Muscle of leg (tissue), 11 donors: ENCODE results near the gene MYL12B. TPM values are rescaled to one million over a fixed set of nuclear protein-coding genes. Genes with fewer than 3 reads are reported as not detected.
A peak's percentile ranks its signal among the peaks of the same experiment; 100 is the strongest.
"Not testable (repeated sequence)": the region's sequence is repeated elsewhere in the genome, so short reads cannot be mapped to it uniquely, and the experiment has no call there.

Experiments
- DNase-seq: peaks from one replicate; pipeline ENCODE4 v3.0.0; 2013
- H3K27ac ChIP-seq: one replicate; pipeline ENCODE4 v1.5.1; 2013; ENCODE audit warnings: mild to moderate bottlenecking, low read length, control low read depth
- H3K27me3 ChIP-seq: one replicate; pipeline ENCODE4 v1.6.1; 2013; ENCODE audit warnings: low read length; ENCODE audit not compliant: control insufficient read depth, insufficient read depth
- H3K36me3 ChIP-seq: one replicate; pipeline ENCODE4 v1.6.1; 2013; ENCODE audit warnings: low read length; ENCODE audit not compliant: control insufficient read depth, insufficient read depth
- H3K4me1 ChIP-seq: one replicate; pipeline ENCODE4 v1.6.1; 2013; ENCODE audit warnings: low read length; ENCODE audit not compliant: control insufficient read depth, insufficient read depth
- H3K4me3 ChIP-seq: one replicate; pipeline ENCODE4 v1.5.1; 2013; ENCODE audit warnings: low read length, control low read depth
- H3K9me3 ChIP-seq: replicated peaks from 2 replicates; pipeline ENCODE4 v1.6.1; 2013; ENCODE audit warnings: low read depth, low read length; ENCODE audit not compliant: control insufficient read depth
- WGBS: methylation state at CpG from one replicate; pipeline ENCODE4 v1.1.5; 2013; ENCODE audit warnings: missing lambda C conversion rate; ENCODE audit not compliant: insufficient coverage; 5-methylcytosine and 5-hydroxymethylcytosine counted together
- polyA plus RNA-seq, 8 donors: library from polyadenylated mRNA; unstranded; fragments of 120-200 nt; gene quantifications; one replicate each; pipeline versions ENCODE4 v1.2.1 to v1.2.3, GENCODE V29; 2013; ENCODE audit warnings: inconsistent platforms in 1 of 8, low replicate concordance in 1 of 8; ENCODE audit not compliant: insufficient read length in 8 of 8, insufficient read depth in 1 of 8
- total RNA-seq: library from RNA; stranded (reverse); fragments of 120-200 nt; gene quantifications from one replicate; pipeline ENCODE4 v1.2.4, GENCODE V29; 2013

MYL12B gene
- total and polyA plus RNA-seq, 9 donors, result 209 to 315 (median 233) TPM

GRCh38 chr18:3219241-3219630, 42.7 kb upstream of the MYL12B start:
- peak overlapping the region; percentile 45 for H3K4me3 ChIP-seq
- peaks cover 14% of the 10 kb centered on the region for H3K4me1 ChIP-seq
- H3K36me3 ChIP-seq, result peaks cover 12% of the 10 kb centered on the region
- H3K27ac ChIP-seq, result peak overlapping the region; percentile 78
- DNase-seq, result peak; percentile 36
- WGBS, result 36% methylated on average over 2 of the region's 8 CpGs
- H3K27me3 ChIP-seq, result no peaks in the 10 kb centered on the region
- H3K9me3 ChIP-seq, result no peaks in the 10 kb centered on the region

GRCh38 chr18:3219631-3220335, 42.1 kb upstream of the MYL12B start, which contains the start of gene MYOM1:
Gene MYOM1, minus strand, starts transcription at chr18:3219968. Its CDS starts 4,745 bp downstream, at chr18:3215223.
- Histone ChIP-seq H3K4me1 (peaks cover 12% of the 10 kb centered on the region), H3K27ac (peak within 1 kb of the TSS; percentile 78), H3K9me3 (no peaks in the 10 kb centered on the region), H3K27me3 (no peaks in the 10 kb centered on the region), H3K36me3 (peaks cover 6% of the 10 kb centered on the region), H3K4me3 (peak within 1 kb of the TSS; percentile 45)
- DNase-seq, result peak; percentile 79
- 45% methylated on average over 5 of the region's 9 CpGs for WGBS

GRCh38 chr18:3220868-3221267, 41.1 kb upstream of the MYL12B start:
- H3K36me3 ChIP-seq, H3K27ac ChIP-seq, DNase-seq, H3K27me3 ChIP-seq, H3K9me3 ChIP-seq, H3K4me3 ChIP-seq: not testable (repeated sequence)
- WGBS, result no CpG with 5 or more reads among the region's 4 CpGs
- H3K4me1 ChIP-seq, result peaks cover 11% of the 10 kb centered on the region

GRCh38 chr18:3221496-3221895, 40.4 kb upstream of the MYL12B start:
- H3K9me3 ChIP-seq, result no peaks in the 10 kb centered on the region
- H3K27ac ChIP-seq, result no peak overlapping the region
- H3K36me3 ChIP-seq, result peaks cover 2% of the 10 kb centered on the region
- 90% methylated on average over 2 of the region's 6 CpGs for WGBS
- DNase-seq, result no peak
- no peak overlapping the region for H3K4me3 ChIP-seq
- H3K4me1 ChIP-seq, result peaks cover 8% of the 10 kb centered on the region
- H3K27me3 ChIP-seq, result no peaks in the 10 kb centered on the region

GRCh38 chr18:3223356-3223755, 38.6 kb upstream of the MYL12B start:
- Histone ChIP-seq H3K4me1 (peaks cover 2% of the 10 kb centered on the region), H3K27ac (no peak overlapping the region), H3K27me3 (no peaks in the 10 kb centered on the region), H3K36me3 (no peaks in the 10 kb centered on the region), H3K9me3 (no peaks in the 10 kb centered on the region), H3K4me3 (no peak overlapping the region)
- no CpG with 5 or more reads among the region's 1 CpG for WGBS
- DNase-seq, result no peak

DNA sequence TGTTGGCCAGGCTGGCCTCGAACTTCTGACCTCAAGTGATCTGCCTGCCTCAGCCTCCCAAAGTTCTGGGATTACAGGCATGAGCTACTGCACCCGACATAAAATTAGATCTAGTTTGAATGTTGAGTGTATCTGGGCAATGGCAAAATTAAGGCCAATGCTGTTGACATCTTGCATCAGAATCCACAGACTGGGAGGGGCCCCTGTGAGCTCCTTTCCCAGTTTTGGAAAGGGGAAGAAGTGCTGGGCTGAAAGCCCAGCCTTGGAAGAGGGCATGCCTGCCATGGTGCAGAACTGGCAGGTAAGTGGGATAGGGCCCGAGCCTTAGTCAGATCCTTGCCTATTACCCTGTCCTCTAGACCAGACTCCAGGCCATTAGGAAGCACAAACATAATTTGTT, 37.7 kb upstream of the MYL12B start:
- Histone ChIP-seq H3K27me3 (no peaks in the 10 kb centered on the region), H3K4me3 (no peak overlapping the region), H3K4me1 (peaks cover 2% of the 10 kb centered on the region), H3K27ac (no peak overlapping the region), H3K36me3 (no peaks in the 10 kb centered on the region), H3K9me3 (no peaks in the 10 kb centered on the region)
- DNase-seq, result no peak
- 90% methylated on average over 2 of the region's 3 CpGs for WGBS

- Histone ChIP-seq H3K27ac (no peak overlapping the region), H3K36me3 (no peaks in the 10 kb centered on the region)
- WGBS, result 100% methylated on average over 2 of the region's 3 CpGs
Observed at GRCh38 chr18:3225588-3225987, 36.3 kb upstream of the MYL12B start.

GRCh38 chr18:3226048-3226447, 35.9 kb upstream of the MYL12B start:
- no peaks in the 10 kb centered on the region for H3K9me3 ChIP-seq
- H3K4me3 ChIP-seq, result no peak overlapping the region
- H3K4me1 ChIP-seq, result no peaks in the 10 kb centered on the region
- 94% methylated on average over 4 of the region's 6 CpGs for WGBS
- no peak overlapping the region for H3K27ac ChIP-seq
- no peaks in the 10 kb centered on the region for H3K27me3 ChIP-seq
- no peaks in the 10 kb centered on the region for H3K36me3 ChIP-seq
- DNase-seq, result no peak

More at GRCh38 chr18:3225588-3225987, 36.3 kb upstream of the MYL12B start:
- H3K4me3 ChIP-seq, result no peak overlapping the region
- H3K4me1 ChIP-seq, result no peaks in the 10 kb centered on the region
- H3K27me3 ChIP-seq, result no peaks in the 10 kb centered on the region
- no peaks in the 10 kb centered on the region for H3K9me3 ChIP-seq
- DNase-seq, result no peak

- Histone ChIP-seq H3K36me3 (no peaks in the 10 kb centered on the region), H3K4me3 (no peak overlapping the region), H3K27ac (no peak overlapping the region), H3K27me3 (no peaks in the 10 kb centered on the region), H3K4me1 (no peaks in the 10 kb centered on the region), H3K9me3 (no peaks in the 10 kb centered on the region)
- DNase-seq, result no peak
- 90% methylated on average over 5 of the region's 9 CpGs for WGBS
Observed at GRCh38 chr18:3230401-3231334, 31.3 kb upstream of the MYL12B start.

- no CpG with 5 or more reads among the region's 1 CpG for WGBS
- Histone ChIP-seq H3K4me3 (no peak overlapping the region), H3K4me1 (no peaks in the 10 kb centered on the region), H3K27ac (no peak overlapping the region), H3K27me3 (no peaks in the 10 kb centered on the region), H3K9me3 (no peaks in the 10 kb centered on the region), H3K36me3 (no peaks in the 10 kb centered on the region)
- DNase-seq, result no peak
Observed at GRCh38 chr18:3233004-3233403, 28.9 kb upstream of the MYL12B start.
